NCI-H446 (cell line): ENCODE data around the gene RAB4A.

Experiments used
- DNase-seq, 2 experiments: peaks; one replicate each; lab custom pipeline; 2025; lab: John Stamatoyannopoulos, UW

RAB4A gene, protein sequence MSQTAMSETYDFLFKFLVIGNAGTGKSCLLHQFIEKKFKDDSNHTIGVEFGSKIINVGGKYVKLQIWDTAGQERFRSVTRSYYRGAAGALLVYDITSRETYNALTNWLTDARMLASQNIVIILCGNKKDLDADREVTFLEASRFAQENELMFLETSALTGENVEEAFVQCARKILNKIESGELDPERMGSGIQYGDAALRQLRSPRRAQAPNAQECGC

DNA sequence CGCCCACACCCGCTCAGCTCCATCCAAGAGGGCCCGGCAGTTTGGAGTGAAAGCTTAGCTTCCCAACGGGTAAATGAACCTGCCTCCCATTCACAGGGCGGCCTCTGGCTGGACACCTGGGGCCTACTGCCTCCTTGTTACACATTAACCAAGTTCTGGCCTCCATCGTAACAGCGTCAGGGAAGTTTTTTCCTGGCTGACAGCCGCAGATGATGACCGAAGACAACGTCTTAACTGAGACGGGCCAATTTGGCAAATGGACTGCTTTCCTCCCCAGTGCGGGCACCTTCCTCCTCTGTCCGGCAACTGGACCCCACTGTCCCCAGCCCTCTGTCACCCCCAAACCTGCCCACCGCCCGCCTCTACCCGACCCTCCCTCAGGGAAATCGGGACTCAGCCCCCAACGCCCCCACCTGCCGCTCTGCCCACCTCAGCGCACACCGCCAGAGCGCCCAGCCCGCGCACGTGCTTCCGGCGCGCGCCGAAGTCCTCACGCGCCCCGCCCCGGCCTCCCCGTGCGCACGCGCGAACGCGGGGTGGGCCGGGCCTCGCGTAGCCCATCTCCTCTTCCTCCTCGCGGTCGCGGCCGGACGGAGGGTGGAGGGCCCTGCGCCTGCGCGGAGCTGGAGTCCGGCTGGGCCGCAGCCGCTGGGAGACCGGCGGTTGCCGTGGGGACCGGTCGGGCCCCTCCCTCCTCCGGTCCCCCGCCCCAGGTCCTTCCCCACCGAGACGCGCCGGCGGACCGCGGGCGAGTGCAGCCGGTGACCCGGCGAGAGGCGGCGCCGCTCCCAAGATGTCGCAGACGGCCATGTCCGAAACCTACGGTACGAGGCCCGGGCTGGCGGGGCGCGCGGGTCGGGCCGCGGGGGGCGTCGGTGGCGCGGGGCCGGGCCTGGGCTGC lies at the start of gene RAB4A:
Gene RAB4A, plus strand, starts transcription at position 565 of the 901 bp plus-strand sequence. Its CDS starts 229 bp downstream, at position 794.
- DNase-seq, result peak in 1 of 2 experiments; percentile 70

DNA sequence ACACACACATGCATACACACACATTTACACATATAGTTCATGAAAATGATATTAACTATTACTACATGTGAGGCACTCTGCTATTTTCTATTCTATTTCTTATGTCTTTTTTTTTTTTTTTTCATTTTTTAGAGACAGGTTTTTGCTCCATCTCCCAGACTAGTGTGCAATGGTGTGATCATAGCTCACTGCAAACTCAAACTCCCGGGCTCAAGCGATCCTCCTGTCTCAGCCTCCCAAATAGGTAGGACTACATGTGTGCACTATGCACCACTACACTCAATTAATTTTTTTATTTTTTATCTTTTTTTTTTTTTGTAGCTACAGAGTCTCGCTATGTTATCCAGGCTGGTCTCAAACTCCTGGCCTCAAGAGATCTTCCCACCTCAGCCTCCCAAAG lies 48.8 kb upstream of the RAB4A start:
- DNase-seq, result no peak

DNA sequence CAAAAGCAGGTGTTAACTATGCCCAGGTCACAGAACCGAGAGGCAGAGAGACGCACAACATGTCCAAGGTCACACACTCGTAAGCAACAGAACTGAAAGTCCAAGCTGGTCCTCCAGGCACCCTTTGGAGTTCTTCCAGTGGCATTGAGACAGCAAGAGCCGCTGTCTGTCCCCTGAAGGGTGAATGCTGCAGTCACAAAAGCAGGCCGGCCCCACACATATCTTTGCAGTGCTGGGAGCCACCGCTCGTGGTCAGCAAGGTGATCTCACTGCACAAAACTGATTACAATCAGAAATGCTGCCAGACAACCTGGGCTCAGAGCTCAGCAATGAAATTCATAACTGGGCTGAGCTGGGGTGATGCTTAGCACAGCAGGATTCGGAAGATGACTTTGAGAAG lies 47.4 kb upstream of the RAB4A start:
- no peak for DNase-seq

DNA sequence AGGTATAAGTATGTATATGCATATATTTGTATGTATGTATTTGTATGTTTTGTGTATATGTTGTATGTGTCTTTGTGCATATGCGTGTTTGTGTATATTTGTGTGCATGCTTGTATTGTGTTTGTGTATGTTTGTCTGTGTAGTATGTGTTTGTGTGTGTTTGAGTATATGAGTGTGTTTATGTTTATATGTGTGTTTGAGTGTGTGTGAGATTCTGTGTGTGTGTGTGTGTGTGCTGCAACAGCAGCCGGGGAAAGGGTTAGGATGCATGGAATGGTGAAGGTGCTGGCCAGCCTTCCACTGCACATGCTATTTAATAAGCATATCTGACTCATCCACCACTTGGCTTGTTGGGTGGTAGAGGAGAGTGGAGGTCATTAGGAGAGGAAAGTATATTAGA lies 46.6 kb upstream of the RAB4A start:
- DNase-seq, result peak; percentile 18 to 56

DNA sequence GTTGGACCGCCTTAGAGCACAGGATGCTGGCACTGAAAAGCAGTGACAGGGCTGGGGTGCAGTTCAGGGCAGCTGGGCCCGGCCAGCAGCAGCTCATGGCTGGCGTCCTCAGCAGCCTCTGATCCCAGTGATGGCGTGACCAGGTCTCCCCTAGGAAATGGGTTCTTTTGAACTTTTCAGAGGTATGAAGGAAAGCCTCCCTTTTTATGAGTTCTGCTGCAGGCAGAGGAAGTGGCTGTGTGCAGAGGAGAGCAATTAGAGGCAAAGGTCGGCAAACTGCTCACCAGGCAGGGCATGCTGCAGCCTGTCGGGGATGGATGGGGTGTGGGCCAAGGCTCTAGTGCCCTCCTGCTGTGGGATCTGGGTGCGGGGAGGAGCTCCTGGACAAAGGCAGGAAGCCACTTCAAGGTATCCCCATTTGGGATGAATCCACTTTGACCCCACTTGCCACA lies 45.6 kb upstream of the RAB4A start:
- DNase-seq, result no peak

DNA sequence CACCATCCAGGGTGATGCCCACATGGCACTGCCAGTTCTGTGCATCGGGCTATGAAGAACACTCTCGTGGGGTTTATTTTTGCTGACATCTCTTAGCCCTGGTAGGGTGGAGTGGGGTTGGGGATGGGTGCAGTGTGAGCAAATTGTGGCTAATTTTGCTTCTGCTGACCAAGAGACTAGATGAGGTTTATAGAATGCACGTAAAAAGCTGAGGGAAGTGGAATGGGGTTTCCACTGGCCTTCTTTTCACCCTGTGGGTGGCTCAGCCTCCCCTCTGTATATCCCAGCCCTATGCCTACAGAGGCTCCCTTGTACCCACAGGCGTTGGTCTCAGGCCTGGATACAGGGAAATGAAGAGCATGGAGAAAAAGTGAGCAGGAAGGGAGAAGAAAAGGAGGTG lies 44.1 kb upstream of the RAB4A start:
- no peak for DNase-seq

DNA sequence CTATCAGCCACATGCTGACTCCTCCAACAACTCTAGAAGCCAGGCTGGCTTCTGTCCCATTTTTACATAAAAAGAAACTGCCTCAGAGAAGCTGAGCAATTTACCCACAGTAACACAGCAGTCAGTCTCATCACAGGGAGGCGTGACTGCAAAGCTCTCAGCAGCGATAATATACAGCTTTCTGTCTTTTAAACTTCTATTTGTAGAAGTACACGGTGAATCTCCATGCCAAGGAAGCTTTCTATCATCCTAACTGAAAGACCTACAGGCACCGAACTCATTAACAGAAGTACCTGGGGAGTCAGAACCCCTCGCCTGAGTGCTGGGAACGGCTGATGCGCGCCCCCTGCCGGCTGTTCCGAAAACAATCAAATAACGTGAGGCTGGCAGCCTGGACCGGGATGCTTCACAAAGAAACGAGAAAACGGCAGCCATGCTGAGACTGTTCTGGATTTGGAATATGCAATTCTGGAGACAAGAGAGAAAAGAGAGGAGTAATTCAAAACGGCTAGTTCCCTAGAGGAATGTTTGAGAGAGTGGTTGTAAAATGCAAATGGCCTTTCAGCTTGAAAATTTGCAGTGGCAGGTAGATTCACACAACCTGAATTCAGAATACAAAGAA lies 43.5 kb upstream of the RAB4A start:
- peak; percentile 60 to 87 for DNase-seq

DNA sequence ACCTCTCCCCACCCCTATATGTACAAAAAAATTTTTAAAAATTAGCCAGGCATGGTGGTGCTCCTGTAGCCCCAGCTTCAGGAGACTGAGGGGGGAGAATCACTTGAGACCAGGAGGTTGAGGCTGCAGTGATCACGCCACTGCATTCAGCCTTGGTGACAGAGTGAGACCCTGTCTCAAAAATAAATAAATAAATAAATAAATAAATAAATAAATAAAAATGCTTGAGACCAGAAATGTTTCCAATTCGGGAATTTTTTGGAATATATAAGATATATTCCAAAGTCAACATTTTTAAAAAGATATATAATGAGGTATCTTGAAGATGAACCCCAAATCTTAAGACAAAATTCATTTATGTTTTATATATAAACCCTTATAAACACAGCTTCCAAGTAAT lies 42.4 kb upstream of the RAB4A start:
- no peak for DNase-seq

DNA sequence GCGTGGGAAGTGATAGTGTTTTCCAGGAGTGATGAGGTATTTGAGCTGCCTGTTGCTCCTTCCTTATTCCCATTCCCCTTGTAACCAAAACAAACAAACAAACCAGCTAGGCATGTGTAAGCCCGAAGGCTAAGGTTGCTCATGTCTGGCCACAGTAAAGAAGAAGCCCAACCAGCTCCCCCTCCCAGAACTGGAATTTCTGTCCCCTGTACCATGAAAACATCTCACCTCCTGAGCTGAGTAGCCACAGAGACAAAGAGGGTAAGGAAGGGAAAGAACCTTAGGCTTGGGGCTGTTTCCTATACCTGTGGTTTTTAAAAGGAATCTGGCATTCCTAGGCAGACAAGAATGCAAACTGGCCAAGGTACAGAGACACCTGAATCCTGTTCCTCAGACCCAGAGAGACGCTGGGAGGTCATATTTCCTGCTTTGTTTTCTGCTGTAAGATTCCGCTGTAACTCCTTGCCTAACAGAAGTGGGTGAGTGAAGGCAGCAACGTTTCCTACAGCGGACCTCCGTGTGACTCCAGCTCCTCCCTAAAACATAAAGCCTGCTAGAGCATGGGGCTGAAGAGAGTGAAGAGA lies 41.7 kb upstream of the RAB4A start:
- no peak for DNase-seq

DNA sequence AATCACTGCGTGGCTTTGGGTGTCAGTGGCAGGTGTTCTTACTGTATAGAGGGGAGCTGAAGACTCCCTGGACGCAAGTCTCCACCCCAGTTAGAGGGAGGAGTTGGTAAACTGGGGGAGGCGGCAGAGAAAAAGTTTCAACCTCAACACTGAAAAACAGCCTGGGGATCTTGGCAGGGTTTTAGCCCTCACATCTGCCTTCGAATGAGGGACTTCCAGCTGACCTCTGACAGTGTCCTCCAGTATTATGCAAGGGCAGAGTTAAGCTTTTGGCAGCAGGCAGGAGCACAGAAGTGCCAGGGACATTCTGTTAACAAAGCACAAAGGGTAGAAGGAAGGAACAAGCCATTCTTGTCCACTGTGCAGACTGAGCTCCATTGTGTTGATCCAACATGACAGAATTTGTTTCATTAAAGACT lies 41.2 kb upstream of the RAB4A start:
- peak in 1 of 2 experiments; percentile 52 for DNase-seq

DNA sequence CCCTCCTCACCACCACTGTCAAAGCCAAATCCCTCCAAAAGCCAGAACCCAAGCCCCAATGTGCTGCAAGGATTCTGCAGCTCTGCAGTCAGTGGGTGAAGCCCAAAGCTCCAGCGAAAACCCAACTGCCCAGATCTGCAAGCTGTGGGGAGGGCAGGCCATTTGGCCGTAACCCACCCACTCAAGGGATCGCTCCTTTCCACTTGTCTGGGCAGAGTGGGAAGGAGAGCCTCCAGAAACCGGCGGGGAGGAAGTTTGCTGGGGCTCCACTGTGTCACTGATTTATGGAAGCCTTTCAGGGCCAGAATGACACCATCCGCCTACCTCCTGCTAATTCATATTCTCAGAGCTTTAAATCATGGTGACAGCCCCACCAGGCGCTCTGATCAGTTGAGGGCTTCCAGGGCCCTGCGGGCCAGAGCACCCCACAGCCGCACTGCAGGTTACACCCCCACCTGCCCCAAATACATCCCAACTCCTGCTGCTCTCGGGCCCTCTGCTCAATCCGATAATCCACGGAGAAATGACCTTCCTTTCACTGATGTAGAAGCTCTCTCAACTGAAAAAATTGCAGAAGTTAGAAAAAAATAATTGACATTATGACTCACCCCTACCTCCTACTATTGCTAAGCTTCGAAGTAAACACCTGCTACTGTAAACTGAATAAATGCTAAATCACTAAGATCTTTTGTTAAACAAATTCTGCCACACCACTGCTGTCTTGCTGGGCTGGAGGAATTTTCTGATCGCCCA lies 40.6 kb upstream of the RAB4A start:
- DNase-seq, result peak; percentile 18 to 53

DNA sequence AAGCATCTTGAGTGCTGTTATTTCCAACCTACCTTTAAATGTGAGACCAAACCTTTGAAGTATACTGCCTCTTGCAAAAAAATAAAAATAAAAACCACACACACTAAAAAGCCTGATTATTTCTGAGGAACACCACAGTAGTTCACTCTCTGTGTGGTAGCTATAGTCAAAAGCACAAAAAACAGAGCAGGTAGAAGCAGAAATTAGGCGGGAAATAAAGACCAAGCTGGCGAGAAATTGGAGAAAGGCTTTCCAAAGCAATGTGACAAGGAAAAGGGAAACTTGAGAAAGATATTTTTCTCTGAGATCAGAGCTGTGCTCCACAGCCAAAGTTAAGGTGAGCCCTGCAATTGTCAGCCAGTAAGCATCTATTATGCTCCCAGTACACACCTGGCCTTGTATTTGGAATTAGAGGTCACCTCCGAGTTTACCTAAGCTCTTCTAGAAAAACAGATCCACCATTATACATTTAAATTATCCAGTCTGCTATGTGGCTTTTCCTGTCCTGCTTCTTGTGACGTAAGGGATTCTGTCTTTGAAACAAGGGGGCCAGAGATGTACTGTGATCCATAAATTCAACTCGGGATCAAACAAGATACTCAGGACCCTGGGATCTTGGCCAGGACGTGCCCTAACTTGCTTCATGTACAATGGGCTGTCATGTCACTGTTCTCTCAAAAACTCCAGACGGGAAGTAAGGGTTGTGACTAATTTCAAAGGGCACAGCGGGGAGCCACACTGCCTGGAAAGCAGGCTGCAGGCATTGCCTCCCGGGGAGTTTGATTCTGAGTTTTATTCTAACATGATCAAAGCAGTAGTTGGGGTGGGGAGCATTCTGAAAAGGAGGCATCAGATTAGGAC lies 39.8 kb upstream of the RAB4A start:
- DNase-seq, result peak; percentile 73 to 87

DNA sequence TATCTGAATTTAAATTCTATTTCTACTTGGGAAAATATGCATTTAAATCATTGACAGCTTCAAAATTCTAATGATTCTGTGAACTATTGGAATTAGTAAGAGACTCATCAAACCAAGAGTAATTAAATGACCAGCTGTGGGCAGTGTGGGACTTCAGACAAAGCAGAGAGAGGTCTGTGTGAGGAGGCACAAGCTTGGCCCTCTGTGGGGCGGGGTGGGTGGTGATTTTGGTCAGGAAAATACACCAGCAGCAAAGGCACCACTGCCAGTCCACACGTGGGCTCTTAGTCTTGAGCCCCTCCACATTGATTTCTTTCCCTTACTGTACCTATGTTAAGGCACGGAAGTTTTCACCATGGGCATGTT lies 39.2 kb upstream of the RAB4A start:
- peak in 1 of 2 experiments; percentile 54 for DNase-seq

DNA sequence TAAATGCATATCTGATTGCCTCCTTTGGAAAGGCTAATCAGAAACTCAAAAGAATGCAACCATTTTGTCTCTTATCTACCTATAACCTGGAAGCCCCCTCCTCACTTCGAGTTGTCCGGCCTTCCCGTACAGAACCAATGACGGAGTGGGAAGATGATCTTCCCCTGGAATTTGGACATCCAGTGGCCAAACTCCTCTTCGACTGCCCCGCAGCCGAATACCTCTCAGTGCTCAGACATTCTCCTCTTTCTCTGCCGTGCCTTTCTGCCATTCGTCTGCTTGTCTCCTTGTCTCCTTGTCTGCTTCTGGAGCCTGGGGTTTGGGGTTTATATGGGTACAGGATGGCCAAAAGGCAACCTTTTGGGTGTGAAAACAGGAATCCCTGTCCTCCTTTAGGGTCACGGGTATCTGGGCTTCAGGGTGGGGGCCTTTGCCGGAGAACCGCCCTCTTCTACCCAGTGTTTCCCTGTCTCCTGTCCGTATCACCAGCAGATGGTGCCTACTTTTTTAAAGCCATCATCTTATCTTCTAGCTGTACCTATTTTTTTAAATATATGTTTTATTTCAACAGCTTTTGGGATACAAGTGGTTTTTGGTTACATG lies 35.9 kb upstream of the RAB4A start:
- DNase-seq, result no peak

DNA sequence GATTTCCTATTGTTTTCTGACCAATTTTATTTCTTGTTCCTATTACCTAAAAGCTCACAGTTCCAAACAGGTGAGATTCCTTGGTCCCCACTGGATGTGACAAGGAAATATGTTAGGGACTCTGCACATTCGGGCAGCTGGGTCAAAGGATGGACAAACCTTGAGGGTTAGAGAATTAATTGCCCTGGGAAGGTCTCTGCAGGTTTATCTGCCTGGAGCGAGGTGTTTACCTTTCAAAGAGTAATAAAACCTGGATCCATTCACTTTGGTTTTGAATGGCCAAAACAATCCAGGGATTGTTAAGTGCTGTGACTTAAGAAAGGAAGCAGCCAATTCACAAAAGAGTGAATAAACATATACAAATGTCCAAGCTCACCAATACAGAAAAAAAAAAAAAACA lies 33.6 kb upstream of the RAB4A start:
- no peak for DNase-seq

DNA sequence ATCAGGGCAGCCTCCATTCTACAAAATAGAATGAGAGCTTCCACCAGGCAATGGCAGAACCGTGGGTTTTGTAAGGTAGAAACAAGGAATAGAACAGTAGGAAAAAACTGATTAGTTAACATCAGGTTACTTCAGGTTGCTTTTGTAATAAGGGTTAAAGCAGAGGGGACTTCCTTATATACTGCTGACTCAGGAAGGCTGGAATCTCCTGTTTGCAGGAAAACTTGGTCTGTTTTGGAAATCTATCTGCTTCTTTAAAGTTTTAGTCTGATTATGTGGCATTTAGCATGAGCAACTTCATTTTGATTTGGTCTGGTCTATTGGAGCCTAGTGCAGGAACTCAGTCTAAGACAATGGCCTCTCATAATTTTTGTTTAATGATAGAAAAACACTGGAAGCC lies 32.7 kb upstream of the RAB4A start:
- no peak for DNase-seq

DNA sequence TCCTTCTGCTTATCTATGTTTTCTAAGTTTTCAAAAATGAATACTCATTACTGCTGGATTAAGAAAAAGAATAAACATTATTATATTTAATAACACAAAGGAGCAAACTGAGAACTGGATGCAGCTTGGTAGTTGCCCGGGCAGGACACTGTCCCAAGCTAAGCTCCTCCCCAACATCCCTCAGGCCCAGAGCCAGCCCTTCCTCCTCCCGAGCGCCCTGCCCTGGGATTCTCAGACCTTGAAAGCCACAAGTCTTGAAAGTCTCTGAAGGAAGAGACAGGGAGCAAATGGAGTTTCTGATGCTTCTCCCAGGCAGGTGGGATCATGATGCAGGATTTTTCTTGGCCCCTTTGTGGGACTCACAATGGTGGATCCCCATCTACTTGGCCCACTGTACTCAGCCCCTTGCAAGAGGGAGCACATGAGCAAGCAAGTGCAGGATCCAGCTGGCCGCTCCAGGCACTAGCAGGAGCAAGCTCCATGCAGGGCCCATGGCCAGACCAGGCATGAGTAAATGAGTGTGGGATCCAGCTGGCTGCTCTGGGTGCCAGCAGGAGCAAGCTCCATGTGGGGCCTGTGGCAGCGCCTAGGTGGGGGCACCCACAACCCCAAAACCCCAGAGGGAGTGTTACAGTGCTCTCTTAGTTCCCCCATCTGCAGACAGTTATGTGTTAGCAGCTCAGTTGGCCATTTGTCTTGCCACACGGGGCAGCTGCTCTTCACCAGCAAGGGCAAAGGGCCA lies 32.1 kb upstream of the RAB4A start:
- peak; percentile 77 to 91 for DNase-seq

DNA sequence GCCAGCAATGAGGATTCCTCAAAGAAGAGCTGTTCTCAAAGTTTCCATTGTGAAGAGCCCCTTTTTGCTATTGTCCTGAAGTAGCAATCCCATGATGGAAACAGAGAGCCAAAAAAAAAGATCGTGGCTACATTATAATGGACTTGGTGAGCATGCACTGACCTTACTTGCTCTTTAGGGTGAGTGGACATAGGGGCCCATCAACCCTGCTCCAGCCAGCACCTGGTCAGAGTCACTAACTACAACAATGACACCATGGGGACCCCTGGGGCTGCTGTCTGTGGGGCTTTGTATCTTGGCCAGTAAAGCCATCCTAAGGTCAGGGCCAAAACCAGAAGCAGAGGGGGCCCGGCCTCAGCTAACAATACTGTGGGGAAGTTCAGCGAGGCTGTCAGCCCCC lies 30.4 kb upstream of the RAB4A start:
- no peak for DNase-seq

DNA sequence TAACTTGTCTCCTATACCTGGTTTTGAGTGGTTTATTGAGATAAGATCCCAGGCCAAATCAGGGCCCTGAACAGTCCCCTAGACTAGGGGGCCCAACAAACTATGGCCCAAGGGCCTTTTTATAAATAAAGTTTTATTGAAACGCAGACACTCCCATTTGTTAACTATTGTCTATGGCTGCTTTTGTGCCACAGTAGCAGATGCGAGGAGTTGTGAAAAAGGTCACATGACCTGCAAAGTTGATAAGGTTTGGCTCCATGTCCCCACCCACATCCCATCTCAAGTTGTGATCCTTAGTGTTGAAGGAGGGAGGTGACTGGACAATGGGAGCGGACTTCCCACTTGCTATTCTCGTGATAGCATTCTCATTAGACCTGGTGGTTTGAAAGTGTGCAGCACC lies 29.5 kb upstream of the RAB4A start:
- DNase-seq, result no peak

DNA sequence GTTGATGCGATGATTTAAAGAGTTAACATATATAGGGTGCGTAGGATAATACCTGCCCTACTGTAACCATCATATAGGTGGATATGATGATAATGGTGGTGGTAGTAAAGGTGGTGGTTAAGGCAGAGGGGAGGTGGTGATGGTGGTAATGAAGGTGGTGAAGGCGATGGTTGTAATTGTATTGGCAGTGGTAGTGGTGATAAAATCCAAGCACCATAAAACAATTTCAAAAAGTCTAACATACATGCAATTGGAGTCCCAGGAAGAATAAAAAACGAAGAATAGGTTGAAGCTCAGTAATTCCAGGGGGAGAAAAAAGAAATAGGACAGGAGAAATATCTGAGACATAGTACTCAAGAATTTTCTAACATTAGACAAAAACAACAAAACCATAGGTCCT lies 27.3 kb upstream of the RAB4A start:
- no peak for DNase-seq
